Thyroid gland (tissue), 4 donors: ENCODE results near the gene IL10RA.

Source experiments
- POLR2A ChIP-seq, 2 donors: fragments of 450-650 bp; IDR thresholded peaks; one replicate each; pipeline ENCODE4 v1.6.1; 2017; ENCODE audit warnings: antibody characterized with exemption in 2 of 2, mild to moderate bottlenecking in 2 of 2, moderate library complexity in 1 of 2
- TF ChIP-seq, protein P1 (sequence below), 6 experiments: fragments of 200-600 bp in 3 of 6; fragments of 450-650 bp in 3 of 6; sonication (generic) in 3 of 6; IDR thresholded peaks; one replicate each; pipeline ENCODE4 v1.5.1; 2016 to 2019; ENCODE audit warnings: antibody characterized with exemption in 6 of 6, mild to moderate bottlenecking in 2 of 6, inconsistent platforms in 1 of 6, moderate library complexity in 1 of 6

DNA sequence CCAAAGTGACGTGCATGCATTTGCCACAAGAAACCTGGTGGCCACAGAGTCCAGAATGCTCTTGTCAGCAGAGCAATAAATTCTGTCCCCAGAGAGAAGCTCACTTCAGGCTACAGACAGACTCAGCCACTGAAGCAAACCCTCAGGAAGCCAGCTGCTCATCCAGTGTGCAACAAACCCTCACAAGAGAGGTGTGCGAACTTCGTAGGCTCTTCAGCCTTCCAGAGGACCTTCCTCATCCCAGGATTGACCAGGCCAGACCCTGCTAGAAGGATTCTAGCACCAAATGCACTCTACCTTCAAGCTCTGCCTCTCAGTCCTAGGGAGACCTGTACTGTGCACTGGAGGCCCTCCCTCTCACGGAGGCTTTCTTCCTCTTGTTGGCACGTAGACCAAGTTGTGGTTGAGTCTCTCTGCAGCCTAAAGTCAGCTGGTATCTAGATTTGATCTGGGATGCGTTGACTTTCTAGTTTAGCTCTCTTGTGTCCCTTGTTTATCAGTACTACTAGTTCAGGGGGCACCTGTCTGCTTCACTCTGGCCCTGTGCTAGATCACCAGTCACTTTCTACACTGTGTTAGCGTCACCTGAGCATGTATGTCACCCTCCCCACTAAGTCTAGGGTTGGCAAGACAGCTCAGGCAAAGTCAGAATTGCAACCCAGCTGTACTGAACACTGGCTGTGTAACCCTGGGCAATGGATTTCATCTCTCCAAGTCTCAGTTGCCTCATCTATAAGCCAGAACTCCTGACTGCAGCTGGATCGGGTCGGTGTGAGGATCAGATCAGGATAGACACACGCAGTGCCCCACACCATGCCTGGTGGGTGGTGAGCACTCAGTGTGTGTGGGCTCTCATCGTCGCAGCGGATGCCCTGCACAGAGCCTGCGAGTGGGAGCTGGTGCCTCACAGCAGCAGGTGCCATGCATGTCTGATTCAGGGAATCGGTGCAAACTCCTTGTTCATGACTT is 34.9 kb upstream of the IL10RA start:
- TF ChIP-seq POLR2A (IDR thresholded peaks at IDR 0.05) = no peak
- TF ChIP-seq, protein P1, sequence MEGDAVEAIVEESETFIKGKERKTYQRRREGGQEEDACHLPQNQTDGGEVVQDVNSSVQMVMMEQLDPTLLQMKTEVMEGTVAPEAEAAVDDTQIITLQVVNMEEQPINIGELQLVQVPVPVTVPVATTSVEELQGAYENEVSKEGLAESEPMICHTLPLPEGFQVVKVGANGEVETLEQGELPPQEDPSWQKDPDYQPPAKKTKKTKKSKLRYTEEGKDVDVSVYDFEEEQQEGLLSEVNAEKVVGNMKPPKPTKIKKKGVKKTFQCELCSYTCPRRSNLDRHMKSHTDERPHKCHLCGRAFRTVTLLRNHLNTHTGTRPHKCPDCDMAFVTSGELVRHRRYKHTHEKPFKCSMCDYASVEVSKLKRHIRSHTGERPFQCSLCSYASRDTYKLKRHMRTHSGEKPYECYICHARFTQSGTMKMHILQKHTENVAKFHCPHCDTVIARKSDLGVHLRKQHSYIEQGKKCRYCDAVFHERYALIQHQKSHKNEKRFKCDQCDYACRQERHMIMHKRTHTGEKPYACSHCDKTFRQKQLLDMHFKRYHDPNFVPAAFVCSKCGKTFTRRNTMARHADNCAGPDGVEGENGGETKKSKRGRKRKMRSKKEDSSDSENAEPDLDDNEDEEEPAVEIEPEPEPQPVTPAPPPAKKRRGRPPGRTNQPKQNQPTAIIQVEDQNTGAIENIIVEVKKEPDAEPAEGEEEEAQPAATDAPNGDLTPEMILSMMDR (IDR thresholded peaks at IDR 0.05) = no peak
